AG10803 (cell line): ENCODE results near the gene SPDYC.

ENCODE experiments used
- DNase-seq: peaks from one replicate; pipeline ENCODE4 v3.0.0; 2010; ENCODE audit warnings: low read depth
- H3K4me3 ChIP-seq: 2 replicates; pipeline ENCODE4 v1.5.1; 2011; ENCODE audit warnings: mild to moderate bottlenecking, low read length, control low read depth
- TF ChIP-seq, protein P1 (sequence below): conservative IDR thresholded peaks from 2 replicates; pipeline ENCODE4 v1.5.1; 2011; ENCODE audit warnings: mild to moderate bottlenecking, low read length, control low read depth, inconsistent platforms

SPDYC gene

DNA sequence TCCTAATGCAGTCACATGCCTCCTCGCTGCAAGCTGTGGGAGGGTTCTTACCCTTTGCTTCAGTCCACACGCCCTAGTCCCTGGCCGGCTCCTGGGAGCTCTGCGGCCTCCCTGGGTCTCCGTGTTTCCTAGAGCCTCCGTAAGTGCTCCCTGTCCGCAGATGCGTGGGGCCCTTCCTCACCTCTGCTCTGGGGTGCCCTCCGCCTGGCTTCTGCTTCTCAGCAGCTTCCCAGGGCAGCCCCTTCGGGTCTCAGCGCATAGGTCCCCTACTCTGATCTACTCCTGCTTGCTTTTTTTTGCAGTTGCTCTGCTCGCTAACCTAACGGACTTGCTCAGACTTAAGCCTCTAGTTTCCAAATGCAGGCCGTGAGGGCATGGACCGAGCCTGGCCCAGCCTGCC, 34.1 kb downstream of the SPDYC start:
- TF ChIP-seq, protein P1, sequence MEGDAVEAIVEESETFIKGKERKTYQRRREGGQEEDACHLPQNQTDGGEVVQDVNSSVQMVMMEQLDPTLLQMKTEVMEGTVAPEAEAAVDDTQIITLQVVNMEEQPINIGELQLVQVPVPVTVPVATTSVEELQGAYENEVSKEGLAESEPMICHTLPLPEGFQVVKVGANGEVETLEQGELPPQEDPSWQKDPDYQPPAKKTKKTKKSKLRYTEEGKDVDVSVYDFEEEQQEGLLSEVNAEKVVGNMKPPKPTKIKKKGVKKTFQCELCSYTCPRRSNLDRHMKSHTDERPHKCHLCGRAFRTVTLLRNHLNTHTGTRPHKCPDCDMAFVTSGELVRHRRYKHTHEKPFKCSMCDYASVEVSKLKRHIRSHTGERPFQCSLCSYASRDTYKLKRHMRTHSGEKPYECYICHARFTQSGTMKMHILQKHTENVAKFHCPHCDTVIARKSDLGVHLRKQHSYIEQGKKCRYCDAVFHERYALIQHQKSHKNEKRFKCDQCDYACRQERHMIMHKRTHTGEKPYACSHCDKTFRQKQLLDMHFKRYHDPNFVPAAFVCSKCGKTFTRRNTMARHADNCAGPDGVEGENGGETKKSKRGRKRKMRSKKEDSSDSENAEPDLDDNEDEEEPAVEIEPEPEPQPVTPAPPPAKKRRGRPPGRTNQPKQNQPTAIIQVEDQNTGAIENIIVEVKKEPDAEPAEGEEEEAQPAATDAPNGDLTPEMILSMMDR, result no peak
- no peak for DNase-seq
- no peak overlapping the region for H3K4me3 ChIP-seq

DNA sequence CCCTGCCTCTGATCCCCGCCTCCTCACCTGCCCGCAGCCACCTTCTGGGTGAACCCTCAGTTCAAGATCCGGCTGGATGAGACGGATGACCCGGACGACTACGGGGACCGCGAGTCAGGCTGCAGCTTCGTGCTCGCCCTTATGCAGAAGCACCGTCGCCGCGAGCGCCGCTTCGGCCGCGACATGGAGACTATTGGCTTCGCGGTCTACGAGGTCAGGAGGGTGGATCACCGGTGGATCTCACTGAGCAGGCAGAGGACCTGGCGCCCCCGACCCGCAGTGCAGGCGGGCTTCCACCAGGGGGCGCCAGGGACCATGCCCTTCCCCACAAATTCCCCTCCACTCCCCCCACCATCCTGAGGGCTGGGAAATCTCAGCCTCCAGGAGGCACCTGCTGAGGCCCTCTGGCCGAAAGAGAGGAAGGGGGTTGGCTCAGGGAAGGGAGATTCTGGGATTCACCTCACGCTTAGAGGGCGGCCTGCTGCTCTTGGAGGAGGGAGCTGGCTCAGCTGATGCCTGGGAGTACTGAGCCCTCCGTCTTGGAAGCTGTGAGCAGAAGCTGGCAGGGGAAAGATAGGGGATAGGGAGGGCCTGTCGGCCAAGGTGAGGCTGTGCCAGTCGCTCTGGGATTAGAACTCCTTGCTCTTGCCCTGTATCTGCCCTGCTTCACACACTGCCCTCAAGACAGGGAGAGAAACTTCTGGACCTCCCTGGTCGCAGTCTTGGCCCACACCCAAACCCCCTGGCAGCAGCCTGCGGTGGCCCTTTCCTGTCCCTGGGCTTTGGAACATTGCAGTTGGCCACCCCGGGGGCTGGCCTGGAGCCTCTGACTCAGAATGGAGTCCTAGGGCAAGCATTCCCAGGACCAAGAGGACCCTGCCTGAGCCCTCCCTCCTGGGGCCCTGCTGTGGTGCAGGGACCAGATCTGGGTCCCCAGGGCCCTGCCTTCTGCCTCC, 34.9 kb downstream of the SPDYC start:
- no peak overlapping the region for H3K4me3 ChIP-seq
- peak; percentile 20 for DNase-seq
- TF ChIP-seq, protein P1, result peak; percentile 72

DNA sequence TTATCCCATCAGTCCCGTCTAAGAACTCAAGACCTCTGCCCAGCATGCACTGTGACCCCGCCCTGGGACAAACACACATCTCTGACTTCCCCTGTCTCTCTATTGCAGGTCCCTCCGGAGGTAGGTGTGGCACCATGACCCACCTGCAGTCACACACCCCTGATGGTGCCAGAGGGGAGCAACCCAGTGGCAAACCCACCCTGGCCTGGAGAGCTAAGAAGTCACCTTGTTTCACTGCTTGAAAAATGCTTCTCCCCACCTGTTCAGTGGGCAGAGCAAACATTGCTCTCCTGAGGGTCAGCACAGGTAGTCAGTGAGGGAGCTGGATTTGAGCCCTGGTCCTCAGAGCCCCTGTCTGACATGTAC, 35.6 kb downstream of the SPDYC start:
- TF ChIP-seq, protein P1, result no peak

DNA sequence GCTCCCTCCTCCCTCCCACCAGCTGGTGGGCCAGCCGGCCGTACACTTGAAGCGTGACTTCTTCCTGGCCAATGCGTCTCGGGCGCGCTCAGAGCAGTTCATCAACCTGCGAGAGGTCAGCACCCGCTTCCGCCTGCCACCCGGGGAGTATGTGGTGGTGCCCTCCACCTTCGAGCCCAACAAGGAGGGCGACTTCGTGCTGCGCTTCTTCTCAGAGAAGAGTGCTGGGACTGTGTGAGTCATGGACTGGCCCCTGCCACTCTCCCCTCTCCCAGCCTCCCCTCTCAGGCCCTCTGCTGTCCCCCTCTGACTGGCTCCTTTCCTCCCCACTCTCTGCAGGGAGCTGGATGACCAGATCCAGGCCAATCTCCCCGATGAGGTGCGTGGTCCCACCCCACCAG, 36.4 kb downstream of the SPDYC start:
- no peak for DNase-seq
- TF ChIP-seq, protein P1, result no peak
- no peak overlapping the region for H3K4me3 ChIP-seq

More for the DNA sequence above, 35.6 kb downstream of the SPDYC start:
- no peak overlapping the region for H3K4me3 ChIP-seq
- DNase-seq, result no peak

DNA sequence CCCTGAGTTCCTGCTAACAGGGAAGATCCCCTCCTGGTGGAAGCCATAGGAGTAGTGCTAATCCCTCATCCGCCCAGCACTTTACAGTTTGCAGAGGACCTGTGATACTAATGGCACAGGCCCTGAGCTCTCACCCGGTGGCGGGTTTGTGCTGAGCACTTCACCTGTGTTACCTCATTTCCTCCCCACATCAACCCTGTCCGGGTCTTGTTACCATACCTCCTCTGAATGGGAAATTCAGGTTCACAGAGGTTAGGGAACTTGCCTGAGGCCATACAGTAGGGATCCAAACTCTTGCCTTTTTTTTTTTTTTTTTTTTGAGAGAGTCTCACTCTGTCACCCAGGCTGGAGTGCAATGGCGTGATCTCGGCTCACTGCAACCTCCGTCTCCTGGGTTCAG, 36.9 kb downstream of the SPDYC start:
- no peak overlapping the region for H3K4me3 ChIP-seq
- TF ChIP-seq, protein P1, result no peak
- no peak for DNase-seq

DNA sequence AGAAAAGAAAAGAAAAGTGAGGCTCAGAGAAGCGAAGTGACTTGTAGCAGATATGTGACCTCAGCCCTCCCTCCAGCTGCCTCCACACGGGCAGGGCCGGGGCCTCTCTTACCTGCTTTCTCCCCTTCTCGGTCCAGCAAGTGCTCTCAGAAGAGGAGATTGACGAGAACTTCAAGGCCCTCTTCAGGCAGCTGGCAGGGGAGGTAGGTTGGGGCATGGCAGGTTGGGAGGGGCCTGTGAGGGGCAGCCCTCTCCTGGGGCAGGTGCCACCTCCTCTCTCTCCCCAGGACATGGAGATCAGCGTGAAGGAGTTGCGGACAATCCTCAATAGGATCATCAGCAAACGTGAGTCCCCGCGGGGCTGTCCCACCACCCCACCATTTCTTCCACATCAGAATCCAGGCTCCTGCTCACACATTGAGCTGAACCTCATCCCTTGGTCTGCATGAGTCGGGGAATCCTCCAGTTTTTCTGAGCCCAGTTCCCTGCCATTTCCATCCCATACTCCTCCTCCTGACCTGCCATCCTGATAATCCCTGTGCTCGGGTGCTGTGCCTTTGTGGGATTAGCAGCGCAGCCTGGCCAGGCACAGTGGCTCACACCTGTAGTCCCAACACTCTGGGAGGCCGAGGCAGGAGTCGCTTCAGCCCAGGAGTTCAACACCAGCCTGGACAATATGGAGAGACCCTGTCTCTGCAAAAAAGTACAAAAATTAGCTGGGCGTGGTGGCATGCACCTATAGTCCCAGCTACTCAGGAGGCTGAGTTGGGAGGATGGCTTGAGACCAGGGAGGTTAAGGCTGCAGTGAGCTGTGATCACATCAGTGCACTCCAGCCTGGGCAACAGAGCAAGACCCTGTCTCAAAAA, 38.1 kb downstream of the SPDYC start:
- no peak overlapping the region for H3K4me3 ChIP-seq
- TF ChIP-seq, protein P1, result no peak
- DNase-seq, result no peak
